Kidney capillary endothelial cell (primary cell): ENCODE data around the gene CHST15.

Experiments
- DNase-seq: peaks from one replicate; pipeline ENCODE4 v3.0.0-alpha.2; 2018; ENCODE audit warnings: low spot score

The CHST15 gene

DNA sequence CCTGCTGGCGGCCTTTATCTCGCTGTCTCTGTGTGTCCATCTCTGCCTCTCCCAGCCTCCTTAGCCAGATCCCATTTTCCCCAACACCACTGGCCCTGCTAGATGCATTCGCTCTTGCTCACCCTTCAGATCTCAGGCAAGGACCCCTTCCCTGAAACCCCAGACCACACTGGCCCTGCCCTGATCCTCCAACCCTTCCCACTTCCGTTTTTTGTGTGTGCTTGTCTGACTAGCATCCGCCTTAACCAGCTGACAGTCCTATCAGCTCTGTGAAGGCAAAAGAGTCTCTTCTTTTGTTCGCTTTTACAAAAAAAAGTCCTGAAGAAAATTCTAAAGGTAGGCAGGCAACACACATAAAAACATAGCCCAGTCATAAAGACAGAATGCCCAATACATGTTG, 28.7 kb downstream of the CHST15 start:
- no peak for DNase-seq

DNA sequence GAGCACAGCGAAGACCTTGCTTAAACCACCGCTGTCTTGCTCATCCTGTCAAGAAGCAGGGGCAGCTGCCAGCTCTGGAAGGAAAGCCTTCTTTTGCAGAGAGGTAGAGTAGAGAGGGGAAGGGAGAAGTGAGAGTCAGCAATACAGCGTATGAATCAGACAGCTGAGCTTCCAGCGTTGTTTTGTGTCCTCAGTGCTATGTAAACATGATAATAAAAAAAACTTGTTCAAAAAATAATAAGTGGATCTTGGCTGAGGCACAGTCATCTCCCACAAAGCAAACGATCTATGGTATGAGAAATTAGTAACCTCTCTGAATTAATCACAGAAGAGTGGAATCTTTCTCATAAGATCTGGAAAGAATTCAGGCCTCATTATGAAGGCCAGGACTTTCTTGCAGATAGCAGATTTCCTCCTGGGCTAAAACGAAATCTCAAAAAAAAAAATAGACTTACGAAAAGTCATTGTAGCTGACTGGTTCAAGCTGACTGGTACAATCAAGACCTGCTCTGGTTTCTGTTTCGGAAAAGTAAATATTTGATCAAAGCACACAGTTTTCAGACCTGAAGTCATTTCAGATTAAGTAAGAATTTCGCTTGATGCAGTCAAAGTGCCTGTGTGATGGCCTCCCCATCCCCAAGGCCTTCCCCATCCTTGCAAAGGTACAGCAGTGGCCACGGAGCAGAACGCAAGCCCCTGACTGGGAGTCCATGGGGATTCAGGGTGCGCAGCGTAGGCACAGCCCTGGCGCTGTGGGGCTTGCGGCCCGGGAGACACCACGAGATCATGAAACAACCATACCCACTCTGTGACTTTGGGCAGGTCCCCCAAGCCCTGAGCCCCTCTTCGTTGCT, 29.4 kb downstream of the CHST15 start:
- DNase-seq: no peak

DNA sequence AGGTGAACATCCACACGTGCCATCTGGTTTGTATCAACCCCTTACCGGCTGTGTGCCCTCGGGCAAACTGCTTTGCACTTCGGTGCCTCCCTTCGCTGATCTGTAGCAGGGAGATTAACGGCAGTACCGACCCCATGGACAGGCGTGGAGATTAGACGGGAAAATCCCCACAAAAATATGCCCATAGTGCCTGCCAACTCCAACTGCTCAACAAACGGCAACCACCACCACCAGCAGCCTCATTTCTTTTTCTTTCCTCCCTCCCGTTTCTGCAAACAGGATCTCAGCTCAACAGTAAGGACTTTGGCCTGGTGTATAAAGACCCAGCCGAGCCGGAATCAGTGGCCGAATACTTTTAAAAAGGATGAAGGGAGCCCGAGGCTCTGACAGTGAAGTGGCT, 31.0 kb downstream of the CHST15 start:
- DNase-seq: no peak

DNA sequence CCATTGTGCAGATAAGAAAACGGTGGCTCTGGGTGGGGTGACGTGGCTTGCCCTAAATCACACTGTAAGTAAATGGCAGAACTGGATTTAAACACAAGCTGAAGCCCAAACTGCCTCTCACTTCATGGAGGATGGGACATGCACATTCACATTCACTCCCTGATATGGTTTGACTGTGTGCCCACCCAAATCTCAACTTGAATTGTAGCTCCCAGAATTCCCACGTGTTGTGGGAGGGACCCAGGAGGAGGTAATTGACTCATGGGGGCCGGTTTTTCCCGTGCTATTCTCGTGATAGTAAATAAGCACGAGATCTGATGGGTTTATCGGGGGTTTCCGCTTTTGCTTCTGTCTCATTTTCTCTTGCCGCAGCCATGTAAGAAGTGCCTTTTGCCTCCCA, 32.4 kb downstream of the CHST15 start:
- DNase-seq: no peak

DNA sequence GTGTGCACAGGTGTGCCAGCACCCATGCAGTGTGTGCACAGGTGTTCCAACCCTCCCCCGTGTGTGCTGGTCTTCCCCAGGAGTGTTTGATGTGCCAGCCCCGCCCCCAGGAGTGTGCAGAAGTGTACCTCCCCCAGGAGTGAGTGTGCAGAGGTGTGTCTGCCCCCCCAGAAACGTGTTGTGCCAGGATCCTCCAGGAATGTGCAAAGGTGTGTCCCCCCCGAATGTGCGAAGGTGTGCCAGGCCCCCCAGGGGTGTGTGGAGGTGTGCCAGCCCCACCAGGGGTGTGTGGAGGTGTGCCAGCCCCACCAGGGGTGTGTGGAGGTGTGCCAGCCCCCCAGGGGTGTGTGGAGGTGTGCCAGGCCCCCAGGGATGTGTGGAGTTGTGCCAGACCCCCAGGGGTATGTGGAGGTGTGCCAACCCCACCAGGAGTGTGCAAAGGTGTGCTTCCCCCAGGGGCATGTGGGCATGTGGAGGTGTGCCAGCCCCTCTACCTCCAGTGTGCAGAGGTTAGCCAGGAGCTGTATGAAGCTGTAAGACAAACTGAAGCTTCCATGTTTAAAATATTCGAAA, 33.2 kb downstream of the CHST15 start:
- no peak for DNase-seq

DNA sequence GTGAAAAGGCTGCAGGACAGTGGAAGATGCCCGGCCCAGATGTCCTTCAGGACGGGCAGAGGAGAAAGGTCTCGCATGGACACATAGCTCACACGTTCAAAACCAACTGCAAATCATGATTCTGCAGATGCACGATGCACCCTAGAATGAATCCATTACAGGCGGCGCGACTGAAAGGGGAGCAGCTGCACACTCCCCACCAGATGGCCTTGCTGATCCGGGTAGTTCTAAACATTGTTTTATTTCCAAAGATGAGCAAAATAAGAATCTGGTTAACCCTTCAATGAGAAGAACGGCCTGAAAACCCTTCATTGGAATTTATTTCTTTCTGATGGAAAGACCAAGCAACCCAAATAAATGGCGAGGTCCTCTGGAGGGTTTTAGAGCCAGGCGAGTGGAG, 33.8 kb downstream of the CHST15 start:
- no peak for DNase-seq

DNA sequence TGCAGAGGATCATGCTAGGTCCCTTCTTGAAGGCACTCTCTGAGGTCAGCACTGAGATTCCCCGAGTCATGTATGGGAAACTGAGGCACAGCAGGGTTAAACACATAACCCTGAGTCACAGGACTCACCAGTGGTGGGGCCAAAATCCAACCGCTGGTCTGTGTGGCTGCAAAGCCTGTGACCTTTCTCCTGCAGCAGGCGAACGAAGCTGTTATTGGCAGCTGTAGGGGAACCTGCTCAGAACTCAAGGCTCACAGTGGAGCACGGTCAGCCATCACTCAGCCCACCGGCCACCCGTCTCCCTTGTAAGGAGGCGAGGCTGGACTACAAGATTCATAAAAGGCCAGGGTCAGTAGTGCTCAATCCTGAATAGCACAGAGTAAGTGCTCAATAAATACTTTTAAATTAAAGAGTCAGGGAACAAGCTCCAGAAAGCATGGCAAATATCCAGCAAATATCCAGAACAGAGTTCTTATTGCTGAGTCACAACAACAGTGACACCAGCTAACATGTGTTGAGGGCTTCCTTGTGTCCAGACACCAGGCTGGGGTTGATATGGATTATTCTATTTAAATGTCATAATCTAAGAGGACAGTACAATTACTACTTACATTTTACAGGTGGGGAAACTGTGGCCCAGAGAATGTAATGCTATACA, 34.9 kb downstream of the CHST15 start:
- no peak for DNase-seq

DNA sequence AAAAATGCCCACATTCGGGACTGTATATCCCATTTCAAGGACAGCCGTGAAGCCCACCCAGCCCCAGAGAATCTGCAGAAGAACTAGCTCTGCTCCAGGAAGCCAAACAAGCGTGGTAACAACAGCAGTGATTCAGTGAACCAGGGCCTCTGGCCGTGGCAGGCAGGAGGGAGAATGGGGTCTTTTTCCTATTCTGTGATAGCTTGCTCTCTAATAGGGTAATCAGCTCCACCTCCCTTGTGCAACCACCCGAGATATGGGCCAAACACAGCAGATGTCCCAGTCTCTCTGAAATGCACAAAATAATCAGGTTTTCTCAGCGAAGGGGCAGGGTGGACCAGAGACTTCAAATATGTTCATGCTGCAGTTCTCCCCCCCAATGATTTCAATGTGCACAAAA, 35.8 kb downstream of the CHST15 start:
- DNase-seq: no peak

DNA sequence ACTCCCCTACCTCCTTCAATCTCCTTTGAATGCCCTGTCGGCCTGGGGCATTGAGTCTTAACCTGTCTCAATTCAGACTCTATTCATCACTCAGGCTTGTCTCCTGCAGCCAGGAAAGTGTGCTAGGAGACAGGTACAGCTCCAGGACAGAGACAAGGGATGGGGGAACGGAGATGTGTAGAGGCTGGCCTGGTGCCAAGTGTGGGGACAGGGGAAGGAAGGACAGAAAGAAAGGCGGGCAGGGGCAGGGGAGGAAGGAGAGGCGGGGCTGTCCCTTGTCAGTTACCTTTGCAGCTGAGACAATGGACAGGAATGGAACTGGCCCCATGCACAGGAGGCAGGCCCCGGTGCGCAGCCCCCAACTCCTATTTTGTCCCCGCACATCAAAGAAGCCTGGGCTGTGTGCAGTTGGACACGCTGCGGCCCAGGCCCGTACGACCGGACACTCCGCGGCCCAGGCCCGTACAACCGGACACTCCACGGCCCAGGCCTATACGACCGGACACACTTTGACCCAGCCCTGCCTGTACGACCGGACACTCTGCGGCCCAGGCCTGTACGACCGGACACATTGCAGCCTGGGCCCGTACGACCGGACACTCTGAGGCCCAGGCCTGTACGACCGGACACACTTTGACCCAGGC, 36.9 kb downstream of the CHST15 start:
- no peak for DNase-seq

DNA sequence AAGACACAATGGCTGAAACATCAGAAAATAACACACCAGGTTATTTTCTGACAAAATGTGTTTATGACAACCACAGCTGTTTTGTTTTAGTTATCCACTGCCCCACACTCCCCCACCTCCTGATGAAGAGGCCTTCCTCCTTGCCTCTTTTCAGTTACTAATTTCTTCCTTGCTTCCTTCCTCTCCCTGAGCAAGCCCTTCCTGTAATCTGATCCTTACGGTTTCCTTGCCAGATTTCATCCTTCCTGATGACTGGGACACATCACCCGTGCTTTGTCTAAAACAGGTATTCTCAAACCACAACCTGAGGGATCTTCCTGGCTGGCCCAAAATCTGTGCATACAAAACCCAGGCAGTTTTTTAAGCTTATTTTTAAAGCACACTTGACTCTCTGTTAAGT, 39.4 kb downstream of the CHST15 start:
- DNase-seq: peak; percentile 21

DNA sequence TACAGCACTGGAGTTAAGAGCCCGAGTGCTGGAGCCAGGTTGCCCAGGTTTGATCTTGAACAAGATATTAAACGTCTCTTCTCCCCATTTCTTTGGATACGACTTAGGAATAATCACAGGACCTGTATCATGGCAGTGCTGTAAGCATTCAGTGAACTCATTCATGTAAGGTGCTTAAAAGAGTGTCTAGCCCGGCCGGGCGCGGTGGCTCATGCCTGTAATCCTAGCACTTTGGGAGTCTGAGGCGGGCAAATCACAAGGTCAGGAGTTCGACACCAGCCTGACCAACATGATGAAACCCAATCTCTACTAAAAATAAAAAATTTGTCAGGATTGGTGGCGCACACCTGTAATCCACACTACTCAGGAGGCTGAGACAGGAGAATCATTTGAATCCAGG, 40.8 kb downstream of the CHST15 start:
- no peak for DNase-seq

DNA sequence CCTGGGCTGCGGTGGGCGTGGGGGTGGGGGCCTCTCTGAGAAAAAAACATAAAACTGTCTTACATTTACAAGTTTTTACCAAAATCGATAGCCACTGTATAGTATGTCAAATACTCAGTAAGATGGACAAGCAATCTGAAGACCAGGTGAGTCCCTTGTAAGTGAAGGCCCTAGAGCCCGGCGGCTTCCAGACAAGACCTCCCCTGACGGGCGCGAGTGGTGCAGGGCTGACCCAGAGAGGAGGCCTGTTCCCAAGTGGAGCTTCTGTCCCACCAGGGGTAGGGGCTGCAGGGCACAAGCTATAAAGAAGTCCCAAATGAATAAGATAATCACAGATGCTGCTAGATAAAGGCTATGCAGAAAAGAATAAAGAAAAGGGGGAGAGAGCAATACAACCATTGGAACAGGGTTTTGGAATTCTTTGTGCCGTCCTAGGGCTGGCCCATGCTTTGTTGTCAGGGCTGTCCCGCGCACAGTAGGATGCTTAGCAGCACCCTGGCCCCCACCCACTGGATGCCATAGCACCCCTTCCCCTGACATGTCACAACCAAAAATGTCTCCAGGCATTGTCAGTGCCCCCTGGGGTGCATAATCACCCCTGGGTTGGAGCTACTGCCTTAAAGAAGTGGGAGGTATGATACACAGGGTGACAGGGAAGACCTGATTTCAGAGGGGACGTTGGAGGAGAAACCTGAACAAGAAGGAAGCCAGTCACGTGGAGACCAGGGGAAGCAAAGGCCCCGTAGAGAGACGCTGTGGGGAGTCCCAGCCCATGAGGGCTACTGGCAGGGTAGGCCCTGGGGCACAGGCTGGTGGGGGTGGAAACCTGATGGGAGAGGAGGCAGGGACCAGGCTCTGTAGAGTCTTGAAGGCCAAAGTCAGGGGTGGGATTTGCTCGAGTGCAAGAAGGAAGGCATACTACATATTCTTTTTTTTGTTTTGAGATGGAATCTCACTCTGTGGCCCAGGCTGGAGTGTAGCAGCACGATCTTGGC, 43.1 kb downstream of the CHST15 start:
- DNase-seq: no peak

DNA sequence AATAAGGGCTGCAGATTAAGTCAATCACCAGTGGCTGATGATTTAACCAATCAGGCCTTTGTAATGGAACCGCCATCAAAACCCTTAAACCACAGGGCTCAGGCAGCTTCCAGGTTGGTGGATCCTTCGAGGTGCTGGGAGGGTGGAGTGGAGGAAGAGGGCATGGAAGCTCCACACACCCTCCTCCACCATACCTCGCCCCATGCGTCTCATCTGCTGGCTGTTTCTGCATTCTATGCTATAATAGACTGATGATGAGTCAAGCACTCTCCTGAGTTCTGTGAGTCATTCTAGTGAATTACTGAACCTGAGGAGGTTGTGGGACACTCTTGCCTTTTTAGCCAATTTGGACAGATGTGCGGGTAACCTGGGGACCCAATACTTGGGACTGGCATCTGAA, 43.9 kb downstream of the CHST15 start:
- DNase-seq: peak; percentile 38

DNA sequence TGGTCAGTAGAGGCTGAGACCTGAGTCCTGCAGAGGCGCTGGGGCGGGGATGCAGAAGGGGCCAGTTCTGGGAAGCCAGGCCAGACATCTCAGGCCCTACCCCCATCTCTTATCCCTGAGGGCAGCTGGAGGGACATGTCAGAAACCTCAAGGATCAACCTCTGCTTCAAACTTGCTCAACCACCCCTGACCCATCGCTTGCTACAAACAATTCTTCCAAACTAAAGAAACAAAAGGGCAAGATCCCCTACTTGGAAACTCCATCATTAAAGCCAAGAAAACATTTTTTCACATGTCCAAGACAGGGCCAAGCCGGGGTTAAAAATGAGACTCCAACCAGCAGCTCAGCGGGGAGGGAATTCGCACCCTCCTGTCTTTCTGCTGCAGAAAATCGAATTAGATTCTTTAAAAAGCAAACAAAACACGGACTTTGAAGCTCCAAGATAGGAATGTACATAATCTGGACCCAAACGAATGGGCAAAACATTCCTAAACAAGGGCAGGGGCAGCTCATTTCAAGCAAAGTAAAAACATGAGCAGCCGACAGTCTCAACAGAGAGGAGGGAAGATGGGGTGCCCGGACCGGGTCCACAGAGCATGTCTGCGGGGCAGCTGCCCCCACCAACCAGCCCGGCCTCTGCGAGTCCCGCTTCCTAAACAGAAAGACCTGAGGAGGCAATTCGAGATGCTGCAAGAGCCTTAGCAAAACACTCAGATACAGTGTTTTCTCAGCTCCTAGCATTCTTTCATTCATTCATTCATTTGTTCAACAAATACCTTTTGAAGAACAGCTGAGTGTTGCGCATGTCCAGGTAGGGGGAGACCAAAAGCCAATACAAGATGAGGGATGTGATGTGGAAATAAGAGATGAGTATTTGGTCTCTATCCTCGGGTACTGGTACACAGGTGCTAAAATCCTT, 44.8 kb downstream of the CHST15 start:
- no peak for DNase-seq

DNA sequence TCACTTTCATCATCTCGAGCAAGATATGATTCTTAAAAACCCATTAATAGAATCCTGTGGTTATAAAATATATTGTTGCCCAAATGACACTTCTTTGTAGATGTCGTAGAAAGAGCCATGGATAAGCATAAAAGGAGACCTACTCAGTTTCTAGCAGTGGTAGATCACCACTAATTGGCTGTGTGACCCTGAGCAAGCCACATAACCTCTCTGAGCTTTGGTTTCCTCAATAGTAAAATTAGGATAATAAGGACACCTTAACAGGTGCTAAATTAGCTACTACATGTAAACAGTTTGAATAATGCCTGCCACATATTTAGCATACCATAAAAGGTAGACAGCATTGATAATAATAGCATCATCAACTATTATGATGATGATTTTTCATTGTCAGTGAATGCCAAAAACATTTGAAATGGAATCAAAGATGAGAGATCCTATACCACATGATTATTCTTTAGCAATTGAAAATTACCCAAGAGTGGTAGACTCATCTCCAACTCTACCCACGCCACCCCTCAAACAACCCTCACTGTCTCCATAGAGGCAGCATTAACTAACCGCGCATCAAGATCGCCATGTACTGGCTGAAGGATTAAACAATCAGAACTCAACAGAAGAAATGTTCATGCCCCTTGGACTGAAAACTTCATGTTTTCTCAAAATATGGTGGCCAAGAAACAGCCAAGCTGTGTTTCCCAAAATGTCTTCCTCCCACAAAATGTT, 45.8 kb downstream of the CHST15 start:
- DNase-seq: no peak

DNA sequence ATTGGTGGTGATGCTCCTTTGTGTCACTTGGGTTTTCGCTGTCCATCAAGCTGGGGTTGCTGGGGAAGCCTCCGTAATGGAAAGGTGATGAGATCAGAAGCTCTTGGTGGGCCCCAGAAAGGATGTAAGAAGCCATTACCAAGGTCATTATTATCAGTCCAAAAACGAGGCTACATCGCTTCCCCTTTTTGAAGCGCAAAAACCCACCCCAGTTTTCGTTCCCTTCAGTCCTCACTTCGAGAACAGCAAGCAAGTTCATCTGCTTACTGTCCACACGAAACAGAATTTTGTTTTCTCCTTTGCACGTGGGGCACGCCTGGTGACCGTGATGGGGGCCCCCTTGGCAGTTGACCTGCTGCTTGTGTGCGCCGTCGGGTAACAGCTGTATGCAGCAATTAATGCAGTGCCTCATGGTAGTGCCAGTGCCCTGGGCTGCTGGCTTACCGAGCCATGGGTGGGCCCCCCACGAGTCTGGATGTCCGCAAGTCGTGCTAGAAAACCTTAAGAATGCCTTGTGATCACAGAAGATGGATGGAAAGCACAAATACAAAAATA, 47.5 kb downstream of the CHST15 start:
- DNase-seq: no peak

DNA sequence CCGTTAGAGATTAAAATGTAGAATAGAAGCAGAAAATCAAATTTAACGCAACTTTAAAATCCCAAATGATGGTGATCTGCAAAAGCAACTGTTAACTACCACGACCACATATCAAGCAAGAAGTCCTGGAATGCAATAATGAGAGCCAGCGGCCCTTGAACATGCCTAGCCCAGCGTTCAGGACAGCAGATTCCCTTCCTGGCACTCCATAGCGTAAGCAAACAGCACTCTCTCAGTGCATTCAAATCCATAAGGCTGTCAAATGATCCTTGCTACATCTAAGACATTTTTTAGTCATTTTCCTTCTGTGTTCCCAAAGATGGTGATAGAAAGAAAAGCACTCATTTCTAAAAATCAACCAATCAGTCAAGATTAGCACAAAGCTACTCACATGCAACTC, 48.1 kb downstream of the CHST15 start:
- DNase-seq: no peak

DNA sequence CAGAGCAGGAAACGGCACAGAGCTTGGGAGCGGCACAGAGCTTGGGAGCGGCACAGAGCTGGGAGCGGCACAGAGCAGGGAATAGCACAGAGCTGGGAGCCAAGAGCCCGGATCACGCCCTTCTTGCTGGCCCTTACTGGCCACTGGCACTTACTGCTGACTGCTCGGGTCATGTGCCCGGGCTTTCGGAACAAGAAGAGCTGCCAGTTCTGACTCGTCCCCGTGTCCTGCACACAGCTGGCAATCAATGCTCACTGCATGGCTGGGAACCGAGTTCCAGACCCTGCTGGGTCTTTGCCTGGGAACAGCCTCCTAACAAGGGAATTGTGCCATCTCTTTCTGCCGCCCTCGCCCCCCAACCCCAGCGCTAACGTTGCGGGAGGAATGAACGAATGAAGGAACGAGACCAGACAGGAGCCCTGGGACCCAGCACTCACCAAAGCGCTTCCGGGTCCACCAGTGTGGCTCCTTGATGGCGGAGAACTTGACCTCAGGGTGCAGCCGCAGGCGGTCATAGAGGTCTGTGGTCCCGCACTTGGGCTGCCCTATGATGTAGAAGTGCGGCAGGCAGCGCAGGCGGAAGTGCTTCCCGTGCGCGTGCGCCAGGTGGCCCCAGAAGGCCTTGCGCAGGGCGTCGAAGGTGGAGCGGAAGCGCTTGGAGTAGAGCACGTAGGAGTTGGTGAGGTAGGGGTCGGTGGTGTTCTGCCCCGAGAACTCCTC, 49.1 kb downstream of the CHST15 start:
- no peak for DNase-seq
